ENCODE measurements around the gene CFAP54.

DNA sequence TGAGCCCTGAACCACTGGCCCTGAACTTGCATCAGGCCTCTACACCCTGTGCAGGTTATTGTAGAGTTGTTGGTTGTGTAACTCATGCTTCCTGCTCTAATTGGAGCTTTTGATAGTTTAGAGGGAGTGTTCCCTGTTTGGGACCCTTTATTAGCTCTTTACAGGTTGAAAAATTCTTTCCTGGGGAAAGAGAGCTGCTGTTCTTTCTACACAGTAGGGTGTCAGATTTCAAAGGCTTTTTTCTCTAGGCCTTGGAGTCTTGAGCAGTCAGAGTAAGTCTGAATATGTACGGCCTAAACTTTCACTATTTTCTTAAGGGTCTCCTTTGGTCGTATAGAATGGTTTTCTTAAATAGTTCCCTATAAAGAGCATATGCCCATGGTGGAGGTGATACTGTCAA, 356.9 kb downstream of the CFAP54 start:
- TF ChIP-seq TOX (CRISPR knock-in tag; IDR thresholded peaks at IDR 0.05; ENCODE audit: borderline replicate concordance) (no peak), BACH2 (CRISPR knock-in tag; IDR thresholded peaks at IDR 0.05; ENCODE audit: borderline replicate concordance) (no peak), PPARA (CRISPR knock-in tag; IDR thresholded peaks at IDR 0.05; ENCODE audit: borderline replicate concordance) (no peak), SNAI2 (CRISPR knock-in tag; IDR thresholded peaks at IDR 0.05) (no peak), OSR1 (CRISPR knock-in tag; IDR thresholded peaks at IDR 0.05) (no peak), ZFP3 (CRISPR knock-in tag; IDR thresholded peaks at IDR 0.05) (no peak), ARNTL (CRISPR knock-in tag; IDR thresholded peaks at IDR 0.05; ENCODE audit: borderline replicate concordance, low read depth) (no peak), CREB5 (CRISPR knock-in tag; IDR thresholded peaks at IDR 0.05; ENCODE audit: low read depth) (no peak), GLIS3 (CRISPR knock-in tag; IDR thresholded peaks at IDR 0.05) (no peak)
- TF ChIP-seq, protein P1, sequence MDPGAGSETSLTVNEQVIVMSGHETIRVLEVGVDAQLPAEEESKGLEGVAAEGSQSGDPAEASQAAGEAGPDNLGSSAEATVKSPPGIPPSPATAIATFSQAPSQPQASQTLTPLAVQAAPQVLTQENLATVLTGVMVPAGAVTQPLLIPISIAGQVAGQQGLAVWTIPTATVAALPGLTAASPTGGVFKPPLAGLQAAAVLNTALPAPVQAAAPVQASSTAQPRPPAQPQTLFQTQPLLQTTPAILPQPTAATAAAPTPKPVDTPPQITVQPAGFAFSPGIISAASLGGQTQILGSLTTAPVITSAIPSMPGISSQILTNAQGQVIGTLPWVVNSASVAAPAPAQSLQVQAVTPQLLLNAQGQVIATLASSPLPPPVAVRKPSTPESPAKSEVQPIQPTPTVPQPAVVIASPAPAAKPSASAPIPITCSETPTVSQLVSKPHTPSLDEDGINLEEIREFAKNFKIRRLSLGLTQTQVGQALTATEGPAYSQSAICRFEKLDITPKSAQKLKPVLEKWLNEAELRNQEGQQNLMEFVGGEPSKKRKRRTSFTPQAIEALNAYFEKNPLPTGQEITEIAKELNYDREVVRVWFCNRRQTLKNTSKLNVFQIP (CRISPR knock-in tag; IDR thresholded peaks at IDR 0.05; ENCODE audit: borderline replicate concordance, low read depth), result no peak

Measured in SK-N-SH treated with all-trans-retinoic acid at 6 μM for 48 hours (cell line).